GM12873 (cell line): ENCODE data around the gene PUS10.

ENCODE experiments used
- CTCF ChIP-seq: IDR thresholded peaks from 2 replicates; pipeline ENCODE4 v1.5.1; 2012; ENCODE audit warnings: low read depth, mild to moderate bottlenecking, moderate library complexity, low read length, control low read depth; ENCODE audit not compliant: insufficient read depth; ENCODE audit errors: missing control alignments

Gene PUS10

GRCh38 chr2:60934165-60934722 is 83.8 kb downstream of the PUS10 start:
- TF ChIP-seq CTCF = no peak

GRCh38 chr2:60932954-60933353 is 85.1 kb downstream of the PUS10 start:
- TF ChIP-seq CTCF = no peak

GRCh38 chr2:60926741-60927552 is 91.1 kb downstream of the PUS10 start:
- TF ChIP-seq CTCF = no peak

- no peak for TF ChIP-seq CTCF
Observed at GRCh38 chr2:60925994-60926740, 91.9 kb downstream of the PUS10 start.

GRCh38 chr2:60907329-60907728 is 110.7 kb downstream of the PUS10 start:
- TF ChIP-seq CTCF = no peak

GRCh38 chr2:60906395-60906794 is 111.7 kb downstream of the PUS10 start:
- no peak for TF ChIP-seq CTCF

GRCh38 chr2:60899892-60900249 is 118.2 kb downstream of the PUS10 start:
- TF ChIP-seq CTCF = no peak
